Activated CD8-positive, alpha-beta memory T cell treated with anti-CD3 and anti-CD28 coated beads, Interleukin-2, amount 50 U/mL, for 48 hours (primary cell): ENCODE data around the gene AP3S1.

ENCODE experiments used
- DNase-seq: peaks from one replicate; pipeline ENCODE4 v3.0.0-alpha.2; 2020

AP3S1 gene

GRCh38 chr5:115829913-115830312 lies 11.8 kb upstream of the AP3S1 start:
- no peak for DNase-seq

GRCh38 chr5:115831163-115831768 lies 10.5 kb upstream of the AP3S1 start:
- DNase-seq = no peak

GRCh38 chr5:115835481-115835880 lies 6.3 kb upstream of the AP3S1 start:
- no peak for DNase-seq

GRCh38 chr5:115838885-115839518 lies 2.7 kb upstream of the AP3S1 start:
- no peak for DNase-seq

GRCh38 chr5:115840873-115841272 lies 862 bp upstream of the AP3S1 start:
- DNase-seq = no peak

- DNase-seq = peak; percentile 66
These were observed 577 bp downstream of the AP3S1 start for GRCh38 chr5:115842089-115842935.

GRCh38 chr5:115842952-115843351 lies 1.2 kb downstream of the AP3S1 start:
- no peak for DNase-seq

- no peak for DNase-seq
These were observed 1.9 kb downstream of the AP3S1 start for GRCh38 chr5:115843444-115844130.

- no peak for DNase-seq
These were observed 2.6 kb downstream of the AP3S1 start for GRCh38 chr5:115844321-115844817.

- DNase-seq = no peak
These were observed 5.6 kb downstream of the AP3S1 start for GRCh38 chr5:115847290-115847689.

- no peak for DNase-seq
These were observed 7.6 kb downstream of the AP3S1 start for GRCh38 chr5:115849258-115849798.

GRCh38 chr5:115850744-115851416 lies 9.1 kb downstream of the AP3S1 start:
- DNase-seq = no peak

- no peak for DNase-seq
These were observed 12.4 kb downstream of the AP3S1 start for GRCh38 chr5:115854139-115854538.

- DNase-seq = no peak
These were observed 14.2 kb downstream of the AP3S1 start for GRCh38 chr5:115855959-115856358.

GRCh38 chr5:115857057-115857479 lies 15.3 kb downstream of the AP3S1 start:
- DNase-seq = no peak

GRCh38 chr5:115857626-115858349 lies 16.1 kb downstream of the AP3S1 start:
- DNase-seq = no peak

- no peak for DNase-seq
These were observed 16.7 kb downstream of the AP3S1 start for GRCh38 chr5:115858396-115858795.

GRCh38 chr5:115859378-115859777 lies 17.6 kb downstream of the AP3S1 start:
- no peak for DNase-seq

GRCh38 chr5:115869256-115869795 lies 27.6 kb downstream of the AP3S1 start:
- no peak for DNase-seq

GRCh38 chr5:115872447-115872846 lies 30.7 kb downstream of the AP3S1 start:
- DNase-seq = no peak

- no peak for DNase-seq
These were observed 31.7 kb downstream of the AP3S1 start for GRCh38 chr5:115873392-115873791.
